ENCODE data around the gene LARP4B. TPM values are rescaled to one million over a fixed set of nuclear protein-coding genes. Genes with fewer than 3 reads are reported as not detected.

LARP4B gene
- total RNA-seq, 2 donors from 2014 or later, result 42.2 to 70.6 TPM

DNA sequence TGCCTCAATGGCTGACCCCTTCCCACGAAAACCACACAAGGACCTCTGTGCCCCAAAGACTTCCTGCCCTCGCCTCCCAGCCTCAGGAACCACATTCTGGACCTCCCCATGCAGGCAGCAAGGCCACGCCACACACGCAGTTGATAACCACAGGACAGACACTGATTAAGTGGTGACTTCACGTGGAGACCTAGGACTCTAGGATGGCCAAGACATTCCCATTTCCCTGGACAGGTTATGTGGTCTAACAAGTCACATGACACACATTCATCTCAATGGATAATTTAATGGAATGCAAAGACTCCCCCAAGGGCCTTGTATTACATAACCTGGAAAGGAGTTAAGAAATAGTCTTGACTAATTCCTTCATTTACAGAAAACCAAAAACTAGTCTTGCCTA lies 110.2 kb downstream of the LARP4B start:
- H3K4me3 ChIP-seq, result no peak overlapping the region
- ATAC-seq (ENCODE audit: insufficient number of reproducible peaks, low FRiP score, low read depth) (no peak), DNase-seq (ENCODE audit: low spot score) (no peak)
- peaks cover 34% of the 10 kb centered on the region for H3K36me3 ChIP-seq
- no peaks in the 10 kb centered on the region for H3K27me3 ChIP-seq (replicated peaks; ENCODE audit: insufficient read depth)
- TF ChIP-seq, protein P1, sequence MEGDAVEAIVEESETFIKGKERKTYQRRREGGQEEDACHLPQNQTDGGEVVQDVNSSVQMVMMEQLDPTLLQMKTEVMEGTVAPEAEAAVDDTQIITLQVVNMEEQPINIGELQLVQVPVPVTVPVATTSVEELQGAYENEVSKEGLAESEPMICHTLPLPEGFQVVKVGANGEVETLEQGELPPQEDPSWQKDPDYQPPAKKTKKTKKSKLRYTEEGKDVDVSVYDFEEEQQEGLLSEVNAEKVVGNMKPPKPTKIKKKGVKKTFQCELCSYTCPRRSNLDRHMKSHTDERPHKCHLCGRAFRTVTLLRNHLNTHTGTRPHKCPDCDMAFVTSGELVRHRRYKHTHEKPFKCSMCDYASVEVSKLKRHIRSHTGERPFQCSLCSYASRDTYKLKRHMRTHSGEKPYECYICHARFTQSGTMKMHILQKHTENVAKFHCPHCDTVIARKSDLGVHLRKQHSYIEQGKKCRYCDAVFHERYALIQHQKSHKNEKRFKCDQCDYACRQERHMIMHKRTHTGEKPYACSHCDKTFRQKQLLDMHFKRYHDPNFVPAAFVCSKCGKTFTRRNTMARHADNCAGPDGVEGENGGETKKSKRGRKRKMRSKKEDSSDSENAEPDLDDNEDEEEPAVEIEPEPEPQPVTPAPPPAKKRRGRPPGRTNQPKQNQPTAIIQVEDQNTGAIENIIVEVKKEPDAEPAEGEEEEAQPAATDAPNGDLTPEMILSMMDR (IDR thresholded peaks at IDR 0.05), result no peak
- no peaks in the 10 kb centered on the region for H3K4me1 ChIP-seq (ENCODE audit: control insufficient read depth in 1 of 2, low read depth in 2 of 2)
- no peaks in the 10 kb centered on the region for H3K9me3 ChIP-seq
- H3K27ac ChIP-seq, result no peak overlapping the region

- Histone ChIP-seq H3K4me3 (no peak overlapping the region), H3K36me3 (peaks cover 45% of the 10 kb centered on the region), H3K4me1 (ENCODE audit: control insufficient read depth in 1 of 2, low read depth in 2 of 2) (no peaks in the 10 kb centered on the region), H3K9me3 (no peaks in the 10 kb centered on the region), H3K27ac (no peak overlapping the region), H3K27me3 (replicated peaks; ENCODE audit: insufficient read depth) (no peaks in the 10 kb centered on the region)
- TF ChIP-seq, protein P1 (IDR thresholded peaks at IDR 0.05), result no peak
- DNase-seq (ENCODE audit: low spot score), result no peak
- ATAC-seq (ENCODE audit: insufficient number of reproducible peaks, low FRiP score, low read depth), result no peak
These were observed 111.7 kb downstream of the LARP4B start for GRCh38 chr10:819816-820215.

GRCh38 chr10:819326-819725 lies 112.2 kb downstream of the LARP4B start:
- no peak for DNase-seq (ENCODE audit: low spot score)
- Histone ChIP-seq H3K27ac (no peak overlapping the region), H3K9me3 (no peaks in the 10 kb centered on the region), H3K4me3 (no peak overlapping the region), H3K4me1 (ENCODE audit: control insufficient read depth in 1 of 2, low read depth in 2 of 2) (no peaks in the 10 kb centered on the region), H3K27me3 (replicated peaks; ENCODE audit: insufficient read depth) (no peaks in the 10 kb centered on the region), H3K36me3 (peaks cover 47% of the 10 kb centered on the region)
- ATAC-seq (ENCODE audit: insufficient number of reproducible peaks, low FRiP score, low read depth), result no peak
- TF ChIP-seq, protein P1 (IDR thresholded peaks at IDR 0.05), result no peak

DNA sequence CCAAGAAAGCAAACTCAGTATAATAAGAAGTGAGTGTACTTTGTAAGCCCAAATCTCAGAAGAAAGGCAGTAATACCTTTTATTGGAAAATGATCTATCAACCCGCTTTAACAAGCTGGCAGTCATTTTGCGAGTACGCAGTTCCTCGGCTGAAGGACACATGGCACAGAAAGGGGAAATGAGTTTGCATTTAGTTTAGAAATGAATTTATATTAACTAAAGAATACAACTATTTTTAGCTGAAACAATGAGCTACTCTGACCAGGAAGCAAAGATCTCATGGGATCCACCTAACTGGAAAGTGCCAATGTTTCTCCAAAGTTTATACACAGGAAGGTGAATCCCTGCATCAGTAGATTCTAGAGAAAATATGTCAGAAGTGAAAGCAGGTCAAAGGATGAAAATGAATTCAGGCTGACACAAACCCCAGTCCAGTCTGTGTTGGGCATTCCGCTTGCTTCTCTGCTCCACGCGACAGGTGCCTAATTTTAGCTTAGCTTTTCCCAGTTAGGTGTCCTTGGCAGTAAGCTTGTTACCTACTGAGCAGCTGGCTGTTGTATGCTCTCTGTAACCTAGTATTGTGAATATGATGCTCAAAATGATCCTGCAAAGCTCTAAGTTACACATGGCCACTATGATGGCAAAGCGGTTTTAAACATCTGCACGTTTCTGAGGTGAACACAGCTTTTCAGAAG lies 112.8 kb downstream of the LARP4B start:
- Histone ChIP-seq H3K36me3 (peaks cover 43% of the 10 kb centered on the region), H3K4me3 (no peak overlapping the region), H3K27me3 (replicated peaks; ENCODE audit: insufficient read depth) (no peaks in the 10 kb centered on the region), H3K4me1 (ENCODE audit: control insufficient read depth in 1 of 2, low read depth in 2 of 2) (no peaks in the 10 kb centered on the region), H3K27ac (no peak overlapping the region), H3K9me3 (no peaks in the 10 kb centered on the region)
- DNase-seq (ENCODE audit: low spot score) (no peak), ATAC-seq (ENCODE audit: insufficient number of reproducible peaks, low FRiP score, low read depth) (no peak)
- TF ChIP-seq, protein P1 (IDR thresholded peaks at IDR 0.05), result no peak

DNA sequence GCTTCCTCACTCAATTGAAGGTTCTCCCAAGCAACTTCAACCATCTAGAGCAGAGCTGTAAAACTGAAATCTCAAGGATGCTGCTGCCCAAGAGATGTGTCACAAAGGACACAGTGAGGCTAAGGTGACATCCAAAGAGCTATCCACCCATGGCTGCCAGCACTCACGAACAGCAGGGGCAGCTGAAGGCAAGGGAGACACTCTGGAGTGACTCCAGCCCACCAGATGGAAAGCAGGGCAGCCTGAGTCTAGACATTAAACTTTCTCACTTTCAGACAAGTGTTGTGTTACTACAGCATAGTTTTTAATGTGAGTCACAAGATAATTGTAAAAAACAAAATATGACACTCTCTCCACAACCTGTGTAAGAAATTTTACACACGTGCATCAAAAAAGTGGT lies 113.5 kb downstream of the LARP4B start:
- Histone ChIP-seq H3K4me1 (ENCODE audit: control insufficient read depth in 1 of 2, low read depth in 2 of 2) (no peaks in the 10 kb centered on the region), H3K27me3 (replicated peaks; ENCODE audit: insufficient read depth) (no peaks in the 10 kb centered on the region), H3K36me3 (peaks cover 44% of the 10 kb centered on the region), H3K4me3 (no peak overlapping the region), H3K27ac (no peak overlapping the region), H3K9me3 (no peaks in the 10 kb centered on the region)
- TF ChIP-seq, protein P1 (IDR thresholded peaks at IDR 0.05), result no peak
- DNase-seq (ENCODE audit: low spot score) (no peak), ATAC-seq (ENCODE audit: insufficient number of reproducible peaks, low FRiP score, low read depth) (no peak)

All from thoracic aorta (tissue), 2 donors.